Measurements from ENCODE around the gene ABCA9. TPM values are rescaled to one million over a fixed set of nuclear protein-coding genes. Genes with fewer than 3 reads are reported as not detected.

The ABCA9 gene
- polyA plus RNA-seq, 1 experiment: 0.06 TPM

DNA sequence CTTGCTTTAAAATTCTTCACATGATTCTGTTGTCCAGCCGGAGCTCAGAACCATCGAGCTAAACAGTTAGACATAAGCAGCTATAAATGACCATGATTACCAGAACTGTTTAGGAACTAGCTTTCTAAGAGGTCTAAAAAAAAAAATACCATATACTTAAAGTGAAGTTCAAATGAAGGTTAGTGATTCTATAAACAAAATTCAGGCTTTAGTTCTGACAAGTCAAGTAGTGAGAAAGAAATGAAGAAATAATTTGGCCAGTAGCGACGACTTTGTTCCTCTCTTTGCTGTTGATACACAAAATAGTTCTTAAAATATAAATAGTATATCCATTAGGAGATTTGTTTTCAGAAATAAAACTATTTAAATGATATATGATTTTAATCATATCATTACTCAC is 133.2 kb downstream of the ABCA9 start:
- DNase-seq (ENCODE audit: low read depth): no peak
- Histone ChIP-seq H3K36me3 (ENCODE audit: control insufficient read depth, insufficient read depth, low read length) (no peaks in the 10 kb centered on the region), H3K4me3 (ENCODE audit: low read depth, low read length) (no peak overlapping the region), H3K27me3 (ENCODE audit: control insufficient read depth, insufficient read depth, low read length) (no peaks in the 10 kb centered on the region)
- ChIA-PET POLR2A (no interaction called here), CTCF (no interaction called here)
- TF ChIP-seq, protein P1, sequence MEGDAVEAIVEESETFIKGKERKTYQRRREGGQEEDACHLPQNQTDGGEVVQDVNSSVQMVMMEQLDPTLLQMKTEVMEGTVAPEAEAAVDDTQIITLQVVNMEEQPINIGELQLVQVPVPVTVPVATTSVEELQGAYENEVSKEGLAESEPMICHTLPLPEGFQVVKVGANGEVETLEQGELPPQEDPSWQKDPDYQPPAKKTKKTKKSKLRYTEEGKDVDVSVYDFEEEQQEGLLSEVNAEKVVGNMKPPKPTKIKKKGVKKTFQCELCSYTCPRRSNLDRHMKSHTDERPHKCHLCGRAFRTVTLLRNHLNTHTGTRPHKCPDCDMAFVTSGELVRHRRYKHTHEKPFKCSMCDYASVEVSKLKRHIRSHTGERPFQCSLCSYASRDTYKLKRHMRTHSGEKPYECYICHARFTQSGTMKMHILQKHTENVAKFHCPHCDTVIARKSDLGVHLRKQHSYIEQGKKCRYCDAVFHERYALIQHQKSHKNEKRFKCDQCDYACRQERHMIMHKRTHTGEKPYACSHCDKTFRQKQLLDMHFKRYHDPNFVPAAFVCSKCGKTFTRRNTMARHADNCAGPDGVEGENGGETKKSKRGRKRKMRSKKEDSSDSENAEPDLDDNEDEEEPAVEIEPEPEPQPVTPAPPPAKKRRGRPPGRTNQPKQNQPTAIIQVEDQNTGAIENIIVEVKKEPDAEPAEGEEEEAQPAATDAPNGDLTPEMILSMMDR (IDR thresholded peaks at IDR 0.05; ENCODE audit: insufficient read depth, low read depth, low read length): no peak

DNA sequence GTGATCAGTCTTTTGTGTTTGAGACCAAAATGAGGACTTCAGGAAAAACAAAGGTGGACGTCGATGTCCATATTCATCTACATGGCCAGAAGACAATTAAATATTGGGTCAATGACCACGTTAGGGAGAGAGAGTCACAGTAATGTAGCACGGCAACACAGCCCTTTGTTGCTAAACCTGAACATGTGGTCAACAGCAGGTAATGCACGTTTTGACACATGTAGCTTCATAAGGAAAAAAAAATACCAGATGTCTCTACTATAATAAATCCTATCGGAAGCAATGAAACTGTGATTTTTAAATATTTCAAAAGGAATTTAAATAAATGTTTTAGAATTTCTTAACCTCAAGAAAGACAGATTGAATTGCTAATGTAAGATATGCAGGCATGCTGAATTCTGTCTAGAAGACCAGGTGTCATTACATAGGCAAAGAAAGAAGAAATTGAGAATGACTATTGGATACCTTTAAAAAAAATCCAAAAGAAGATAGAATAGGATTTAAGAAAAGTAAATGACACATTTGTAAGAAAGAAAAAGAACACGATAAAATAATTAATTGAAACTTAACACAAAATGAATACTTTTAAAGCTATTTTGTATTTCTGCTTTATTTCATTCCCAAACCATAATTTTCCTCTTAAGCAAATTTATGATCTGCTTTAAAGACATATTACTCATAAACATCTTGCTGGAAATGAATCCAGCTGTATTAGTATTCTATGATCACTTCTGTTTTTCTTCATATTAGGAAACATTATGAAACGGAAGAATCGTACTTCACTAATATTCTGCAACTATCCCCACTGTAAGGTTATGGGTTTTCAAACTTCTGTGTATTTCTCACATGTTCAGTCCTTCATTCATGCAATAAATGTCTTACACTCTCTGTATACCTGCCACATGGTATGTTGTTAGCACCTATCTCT is 135.7 kb downstream of the ABCA9 start:
- no peak overlapping the region for H3K4me3 ChIP-seq (ENCODE audit: low read depth, low read length)
- POLR2A ChIA-PET: no interaction called here
- no peak for DNase-seq (ENCODE audit: low read depth)
- TF ChIP-seq, protein P1 (IDR thresholded peaks at IDR 0.05; ENCODE audit: insufficient read depth, low read depth, low read length): no peak
- H3K36me3 ChIP-seq (ENCODE audit: control insufficient read depth, insufficient read depth, low read length): no peaks in the 10 kb centered on the region
- CTCF ChIA-PET: no interaction called here
- H3K27me3 ChIP-seq (ENCODE audit: control insufficient read depth, insufficient read depth, low read length): no peaks in the 10 kb centered on the region

Small RNAs within 50 kb of the gene (small RNA-seq; reads per million reads assigned to genes)
- gene MIR4524B (ENCODE audit: insufficient read length, low read depth, low replicate concordance): not detected

Other genes with a start within 250 kb of the ABCA9 start
- gene ABCA8, start 105.5 kb downstream of the ABCA9 start, polyA plus RNA-seq (2011; rRNA removed): 0.27 and 0.45 TPM in 2 replicates
- 0.22 and 0.59 TPM in 2 replicates for gene ABCA6, start 81.0 kb upstream of the ABCA9 start, polyA plus RNA-seq (2011; rRNA removed)
- gene ABCA10, start 167.9 kb upstream of the ABCA9 start, polyA plus RNA-seq (2011; rRNA removed): 0.31 and 0.47 TPM in 2 replicates

Data from BJ (cell line).